ENCODE data around the gene ZFAND3.

Gene ZFAND3

DNA sequence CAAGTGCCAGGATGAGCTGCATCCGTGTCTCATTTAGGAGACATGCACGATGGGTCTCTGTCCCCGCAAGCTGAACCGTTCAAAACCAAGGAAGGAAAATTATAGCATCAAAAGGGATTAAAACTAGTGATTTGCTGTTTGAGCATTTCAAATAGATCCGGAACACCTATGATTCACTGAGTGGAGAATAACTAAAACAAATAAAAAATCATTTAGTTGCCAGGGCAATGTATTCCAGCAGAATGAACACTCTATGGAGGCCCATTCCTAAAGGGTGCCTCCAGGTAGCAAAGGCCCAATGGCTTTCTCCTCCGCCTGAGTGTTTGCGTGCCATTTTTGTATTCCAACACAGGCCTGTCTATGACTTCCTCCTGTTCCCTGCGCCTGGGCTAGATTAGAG lies 354.8 kb downstream of the ZFAND3 start:
- DNase-seq, result no peak

DNA sequence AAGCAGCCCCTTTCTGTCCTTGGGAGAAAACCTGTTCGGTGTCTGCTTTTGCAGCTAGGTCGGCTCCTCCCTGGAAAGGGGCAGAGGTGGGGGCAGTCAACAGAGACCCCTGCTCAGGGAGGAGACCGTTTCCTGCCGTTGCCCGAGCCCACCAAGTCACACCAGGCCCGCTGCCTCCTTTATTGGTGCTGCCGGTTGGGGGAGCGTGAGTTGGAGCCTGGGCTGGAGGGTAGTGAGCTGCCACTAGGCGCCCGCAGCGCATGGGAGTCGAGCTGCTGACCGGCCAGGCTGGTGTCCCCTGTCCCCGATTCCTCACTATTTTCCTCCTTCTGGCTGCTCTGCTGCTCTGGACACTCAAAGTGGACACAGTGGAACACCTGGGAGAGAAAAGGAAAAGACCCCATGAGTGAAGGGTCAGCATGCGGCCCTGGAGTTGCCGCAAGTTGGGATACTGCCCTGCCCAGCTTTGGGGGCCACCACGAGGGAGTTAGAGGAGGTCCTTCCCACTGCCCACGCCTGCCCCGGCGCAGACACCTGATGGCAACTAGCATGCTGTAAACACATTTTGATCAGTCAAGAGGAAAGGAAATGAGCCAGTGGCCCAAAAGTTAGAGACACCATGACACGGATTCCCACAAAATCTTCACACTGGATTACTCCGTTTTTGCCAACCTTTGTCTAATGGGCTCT lies 355.4 kb downstream of the ZFAND3 start:
- no peak for DNase-seq

DNA sequence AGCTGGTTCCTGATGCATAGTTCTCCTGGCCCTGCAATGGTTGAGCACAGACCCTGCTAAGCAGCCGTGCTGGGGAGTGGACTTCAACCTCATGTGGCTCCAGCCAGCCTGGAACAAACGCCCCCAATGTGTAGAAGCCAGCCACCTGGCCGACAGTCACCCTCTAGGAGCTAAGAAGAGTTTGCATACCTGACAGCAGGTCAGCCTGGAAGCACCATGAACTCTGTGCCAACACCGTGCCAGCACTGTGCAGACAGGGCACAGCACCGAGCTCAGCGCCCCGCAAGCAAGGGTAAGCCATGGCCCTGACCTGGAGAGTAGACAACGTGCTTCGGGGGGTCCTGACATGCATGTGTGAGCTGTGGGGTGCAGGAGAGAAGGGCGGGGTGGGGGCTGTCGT lies 356.3 kb downstream of the ZFAND3 start:
- no peak for DNase-seq

DNA sequence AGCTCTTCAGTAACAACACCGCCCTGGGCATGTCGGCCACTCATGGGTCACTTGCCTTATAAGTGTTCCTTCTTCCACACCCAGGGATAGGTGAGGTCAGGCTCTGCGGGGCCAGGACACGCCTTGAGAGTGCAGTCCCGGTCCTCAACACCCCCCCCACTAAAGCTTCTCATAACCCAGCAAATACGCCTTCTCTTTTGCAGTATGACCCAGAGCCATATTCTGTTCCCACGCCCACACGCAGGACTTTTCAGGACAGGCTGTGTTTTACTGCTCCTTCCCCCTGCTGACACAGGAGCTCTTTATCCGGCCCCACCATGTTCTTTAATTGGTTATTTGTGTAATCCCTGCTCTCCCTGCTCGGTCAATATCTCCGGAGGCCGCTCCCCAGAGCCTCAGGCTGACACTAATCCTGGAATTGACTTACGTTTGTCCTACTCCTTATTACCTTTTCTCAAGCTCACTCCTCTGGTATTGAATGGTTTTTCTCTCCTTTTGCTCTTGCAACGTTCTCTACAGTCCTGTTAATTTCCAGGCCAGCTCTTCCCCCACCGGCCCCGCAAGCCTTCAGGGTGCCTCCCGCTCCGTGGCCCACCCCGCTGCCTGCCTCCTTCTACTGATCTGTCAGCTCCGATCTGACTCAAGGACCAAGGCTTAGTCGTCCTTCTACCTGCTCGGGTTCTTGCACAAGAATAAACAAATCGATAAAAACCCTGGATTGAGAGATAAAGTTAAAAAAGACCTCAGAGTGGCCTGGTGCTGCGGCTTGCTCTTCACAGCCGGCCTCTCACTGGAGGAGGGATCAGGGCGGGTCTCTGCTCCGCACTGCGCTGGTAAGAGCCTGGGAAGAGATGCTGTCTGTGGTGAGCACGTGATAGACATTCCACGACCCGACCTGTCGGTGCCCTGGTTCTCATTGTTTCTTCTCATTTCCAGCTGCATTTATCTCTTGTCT lies 357.5 kb downstream of the ZFAND3 start:
- no peak for DNase-seq

DNA sequence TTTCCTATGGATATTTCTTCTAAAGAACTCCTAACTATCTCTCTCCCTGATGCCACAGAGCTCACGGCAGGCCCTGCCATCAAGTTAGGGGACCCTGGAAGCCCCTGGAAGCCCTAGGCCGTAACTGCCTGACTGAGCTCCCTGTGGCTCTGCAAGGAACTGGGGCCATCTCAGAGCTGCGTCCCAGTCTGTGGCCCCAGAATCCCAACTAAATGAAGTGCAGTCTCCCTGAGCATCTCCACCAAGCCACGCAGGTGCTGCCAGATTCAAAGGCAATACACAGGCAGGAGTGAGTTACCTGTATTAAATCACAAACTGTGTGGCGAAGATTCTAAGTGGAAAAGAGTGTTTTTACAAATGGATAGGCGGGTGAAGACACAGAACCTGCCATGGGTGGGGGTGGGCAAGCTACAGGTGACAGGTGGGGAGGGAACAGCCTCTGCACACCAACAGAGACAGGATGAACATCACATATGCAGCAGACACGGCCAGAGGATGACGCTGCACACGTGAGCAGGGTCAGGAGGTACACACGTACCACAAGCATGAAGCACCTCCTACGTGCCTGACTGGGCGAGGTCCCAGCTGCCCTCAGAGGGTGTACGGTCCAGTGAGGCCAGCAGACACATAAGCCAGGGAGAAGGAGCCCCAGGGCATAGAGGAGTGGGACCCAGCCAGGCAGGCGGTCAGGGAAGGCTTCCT lies 358.5 kb downstream of the ZFAND3 start:
- no peak for DNase-seq

DNA sequence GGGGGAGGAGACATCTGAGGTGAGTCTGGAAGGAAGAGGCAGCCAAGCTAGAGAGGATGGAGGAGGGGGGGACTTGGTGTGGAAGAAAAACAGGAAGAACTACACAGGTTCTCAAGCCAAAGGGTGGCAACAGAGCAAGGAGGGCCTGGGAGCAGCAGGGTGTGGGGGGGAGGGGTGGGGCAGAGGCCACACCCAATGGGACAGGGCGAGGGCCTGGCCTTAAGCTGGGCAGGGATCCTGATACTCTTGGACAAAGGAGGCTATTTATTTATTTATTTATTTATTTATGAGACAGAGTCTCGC lies 359.0 kb downstream of the ZFAND3 start:
- DNase-seq, result no peak

DNA sequence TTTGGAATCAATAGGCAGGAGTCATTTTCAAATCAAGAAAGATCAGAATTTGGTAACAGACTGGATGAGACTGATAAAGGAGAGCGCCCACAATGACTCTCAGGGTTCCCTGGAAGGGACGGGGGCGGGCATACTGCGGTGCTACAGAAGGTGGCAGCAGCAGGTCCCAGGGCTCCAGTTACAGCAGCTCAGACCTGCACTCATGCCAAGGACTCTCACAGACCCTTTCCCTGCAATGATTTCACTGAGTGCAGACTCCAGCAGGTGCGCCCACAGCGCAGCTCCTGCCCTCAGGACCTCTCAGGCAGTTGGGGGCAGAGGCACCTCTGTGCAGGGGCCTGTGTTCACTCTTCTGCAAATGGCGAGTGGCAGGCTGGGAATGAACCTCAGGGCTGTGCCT lies 359.8 kb downstream of the ZFAND3 start:
- no peak for DNase-seq

DNA sequence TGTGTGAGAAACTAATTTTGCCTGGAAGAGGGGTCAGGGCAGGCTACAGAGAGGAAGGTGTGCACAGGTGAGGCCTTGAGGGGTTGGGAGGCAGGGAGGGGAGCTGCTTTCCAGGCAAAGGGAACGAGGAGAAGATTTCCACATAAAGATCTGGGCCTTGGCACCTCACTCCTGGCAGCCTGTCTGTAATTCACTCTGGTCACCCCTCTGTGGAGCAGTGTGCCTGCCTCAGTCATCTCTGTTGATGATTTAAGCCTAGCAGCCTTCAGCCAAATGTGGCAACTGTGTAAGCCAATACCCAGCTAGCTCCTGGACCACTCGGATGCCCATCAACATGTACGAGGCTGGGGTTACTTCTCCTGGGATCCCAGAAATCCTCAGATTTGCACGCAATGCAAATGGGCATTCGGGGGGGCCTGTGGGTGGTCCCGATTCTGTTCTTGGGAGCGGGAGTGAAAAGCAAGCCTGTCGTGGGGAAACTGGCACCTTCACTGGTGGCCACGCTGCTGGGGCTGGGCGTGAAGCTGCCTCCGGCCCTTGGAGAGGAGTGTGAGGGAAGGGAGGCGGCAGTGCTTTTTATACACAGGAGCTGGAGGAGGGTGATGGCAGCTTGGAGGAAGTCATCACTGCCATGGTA lies 360.4 kb downstream of the ZFAND3 start:
- DNase-seq, result no peak

DNA sequence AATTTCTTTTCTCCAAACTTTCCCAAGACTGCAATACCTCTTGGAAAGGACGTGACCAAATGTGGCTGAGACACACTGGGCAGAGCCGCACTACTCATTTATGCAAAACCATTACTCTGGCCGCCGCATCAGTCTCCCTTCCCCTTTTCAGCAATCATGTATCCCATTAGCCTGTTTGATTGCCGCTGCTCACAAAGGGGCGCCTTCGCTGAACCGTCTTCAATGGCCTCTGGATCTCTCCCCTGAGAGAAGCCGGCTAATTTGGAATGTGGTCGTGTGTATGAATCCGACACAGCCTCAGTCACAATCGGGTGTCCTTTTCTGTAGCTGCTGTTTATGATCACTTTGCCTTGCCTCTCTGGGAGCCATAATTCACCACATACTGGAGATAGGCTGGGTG lies 361.1 kb downstream of the ZFAND3 start:
- no peak for DNase-seq

DNA sequence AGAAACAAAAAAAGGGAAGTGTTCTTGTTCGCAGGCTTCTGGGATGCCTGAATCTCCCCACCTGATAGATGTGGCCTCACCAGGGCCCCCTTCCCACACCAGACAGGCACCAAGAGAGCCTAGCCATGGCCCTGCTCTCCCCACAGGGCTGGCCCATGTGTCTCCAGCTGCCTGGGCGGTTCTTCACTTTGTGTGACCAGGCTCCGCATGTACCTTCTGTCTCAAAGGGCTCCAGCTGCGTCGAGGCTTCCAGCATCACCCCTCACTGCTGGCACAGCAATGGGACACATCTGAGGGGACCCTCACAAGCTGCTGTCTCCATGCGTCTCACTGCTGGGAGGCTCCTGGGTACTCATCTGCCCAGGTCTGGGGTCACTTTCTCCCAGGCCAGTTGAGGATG lies 362.9 kb downstream of the ZFAND3 start:
- DNase-seq, result no peak

DNA sequence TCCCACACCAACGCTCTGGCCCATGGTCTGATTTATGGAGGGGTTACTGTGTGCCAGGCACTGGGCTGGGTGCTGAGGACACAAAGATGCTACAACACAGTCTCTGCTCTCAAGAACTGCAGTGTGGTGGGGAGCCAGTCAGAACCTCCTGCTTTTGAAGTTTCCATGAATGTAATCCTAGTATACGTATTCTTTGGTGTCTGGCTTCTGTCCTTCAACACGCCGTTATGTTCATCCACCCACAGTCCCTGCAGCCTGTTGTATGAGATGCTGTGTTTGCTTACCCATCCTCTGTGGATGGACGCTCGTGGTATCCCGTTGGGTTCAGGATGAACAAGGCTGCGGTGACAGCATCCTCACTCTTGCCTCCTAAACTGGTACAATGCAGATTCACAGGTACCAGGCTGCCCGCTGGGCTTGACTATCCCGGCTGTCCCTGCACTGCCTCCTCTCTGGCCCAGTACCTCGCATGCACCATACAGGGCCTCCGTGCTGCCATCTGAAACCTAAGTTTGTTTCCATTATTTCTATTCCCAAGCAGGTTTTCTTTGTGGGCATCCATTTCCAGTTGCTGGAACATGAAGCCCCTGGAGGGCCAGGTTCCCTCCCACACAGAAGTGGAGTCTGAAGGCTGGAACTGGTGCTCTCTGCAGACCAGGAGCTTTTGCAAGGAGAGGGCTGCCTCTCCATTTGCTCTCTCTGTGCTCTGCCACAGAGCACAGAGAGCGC lies 364.5 kb downstream of the ZFAND3 start:
- DNase-seq, result no peak

DNA sequence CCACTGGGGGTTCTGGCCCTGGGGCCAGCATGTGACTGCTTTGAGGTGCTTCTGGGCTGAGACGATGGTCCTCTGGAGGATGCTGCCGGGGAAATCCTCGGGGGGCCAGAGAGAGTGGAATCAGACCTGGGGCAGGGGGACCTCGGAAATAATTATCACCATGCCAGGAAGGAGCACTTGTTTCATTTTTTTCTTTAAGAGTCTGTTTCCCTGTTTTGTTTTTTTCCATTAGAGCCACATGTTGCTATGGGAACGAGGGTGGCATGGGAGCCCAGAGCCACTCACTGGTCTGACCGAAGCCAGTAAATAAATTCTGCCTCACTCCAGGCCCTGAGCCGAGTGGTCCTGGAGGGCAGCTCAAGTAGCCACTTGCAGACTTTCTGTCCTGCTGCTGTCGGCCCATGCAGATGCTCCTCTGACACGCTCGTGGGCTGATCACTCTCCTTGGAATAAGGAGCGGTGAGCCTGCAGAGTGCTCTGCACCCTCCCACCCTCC lies 365.1 kb downstream of the ZFAND3 start:
- no peak for DNase-seq

DNA sequence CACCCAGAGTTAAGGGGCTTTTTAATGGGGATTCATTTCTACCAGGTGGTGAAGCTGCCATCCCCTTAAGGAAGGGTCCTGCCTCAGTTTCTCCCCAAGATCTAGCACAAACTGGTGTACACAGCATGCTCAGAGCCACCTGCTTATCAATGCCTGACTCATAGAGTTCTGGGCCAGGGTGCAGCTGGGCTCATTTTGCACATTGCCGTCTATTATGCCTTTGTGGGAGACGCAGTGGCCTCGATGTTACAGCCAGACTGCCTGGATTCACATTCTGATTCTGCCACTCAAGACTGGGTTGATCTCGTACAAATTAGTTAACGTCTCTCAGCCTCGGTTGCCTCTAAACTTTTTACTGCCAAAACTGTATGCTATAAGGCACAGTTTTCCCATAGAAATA lies 365.7 kb downstream of the ZFAND3 start:
- DNase-seq, result no peak

DNA sequence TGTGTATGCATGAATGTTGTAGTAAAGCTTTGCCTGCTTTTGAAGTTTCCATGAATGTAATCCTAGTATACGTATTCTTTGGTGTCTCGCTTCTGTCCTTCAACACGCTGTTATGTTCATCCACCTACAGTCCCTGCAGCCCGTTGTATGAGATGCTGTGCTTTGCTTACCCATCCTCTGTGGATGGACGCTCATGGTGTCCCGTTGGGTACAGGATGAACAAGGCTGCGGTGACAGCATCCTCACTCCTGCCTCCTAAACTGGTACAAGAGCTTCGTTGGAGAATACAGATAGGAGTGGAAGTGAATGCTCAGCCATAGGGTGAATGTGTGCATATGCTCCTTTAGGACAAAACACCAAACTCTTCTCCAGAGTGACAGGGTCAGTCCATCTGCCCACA lies 366.2 kb downstream of the ZFAND3 start:
- no peak for DNase-seq

DNA sequence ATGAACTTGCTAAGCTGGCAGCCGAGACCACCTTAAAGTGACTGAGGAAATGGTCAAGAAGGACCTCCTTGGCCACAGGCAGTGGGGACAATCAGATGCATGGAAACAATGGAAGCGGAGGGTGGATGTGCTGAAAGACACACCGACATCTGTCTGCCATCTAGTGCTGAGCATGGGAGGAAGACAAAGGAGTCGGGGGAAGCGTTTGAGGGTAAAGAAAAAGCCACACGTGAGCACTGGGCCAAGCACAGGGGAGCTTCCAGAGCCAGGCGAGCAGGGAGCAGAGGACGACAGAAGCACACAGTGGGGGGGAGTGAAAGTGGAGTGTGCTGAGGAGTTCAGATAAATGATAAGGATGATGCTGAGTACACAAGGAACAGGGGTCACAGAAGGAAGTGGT lies 367.8 kb downstream of the ZFAND3 start:
- DNase-seq, result no peak

DNA sequence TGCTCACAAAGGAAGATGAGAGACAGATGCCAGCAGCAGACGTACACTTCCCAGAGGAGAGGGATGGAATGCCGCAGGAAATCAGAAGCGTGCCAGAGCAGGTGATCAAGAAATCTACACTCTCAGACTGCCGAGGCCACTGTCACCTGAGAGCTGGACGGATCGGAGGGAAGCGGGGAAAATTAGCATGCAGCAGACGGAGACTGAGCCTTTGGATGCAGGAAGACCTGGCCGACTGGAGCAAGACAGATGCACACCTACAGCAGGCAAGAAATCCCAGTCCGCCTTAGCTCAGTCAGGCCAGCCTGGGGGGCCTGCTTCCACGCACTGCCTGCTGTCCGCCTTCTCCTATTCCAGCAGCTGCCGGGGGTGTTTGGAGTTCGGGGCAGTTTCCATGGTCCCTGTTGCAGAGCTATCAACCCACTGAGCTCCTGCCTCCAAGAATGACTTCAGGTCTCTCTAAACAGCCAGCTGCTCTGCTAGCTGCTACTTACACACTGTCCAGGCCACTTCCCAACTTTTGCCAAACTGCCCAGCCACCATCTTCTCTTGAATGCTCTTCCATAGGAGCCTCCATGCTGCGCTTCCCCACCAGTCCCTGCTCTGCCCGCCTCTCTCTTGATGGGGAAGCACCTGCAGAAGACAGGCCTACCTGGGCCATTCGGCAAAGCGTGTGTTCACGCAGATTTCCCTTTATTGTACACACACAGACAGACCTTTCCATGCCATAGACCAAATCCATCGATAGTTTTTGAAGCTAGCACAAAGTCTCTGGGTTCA lies 368.5 kb downstream of the ZFAND3 start:
- DNase-seq, result no peak

DNA sequence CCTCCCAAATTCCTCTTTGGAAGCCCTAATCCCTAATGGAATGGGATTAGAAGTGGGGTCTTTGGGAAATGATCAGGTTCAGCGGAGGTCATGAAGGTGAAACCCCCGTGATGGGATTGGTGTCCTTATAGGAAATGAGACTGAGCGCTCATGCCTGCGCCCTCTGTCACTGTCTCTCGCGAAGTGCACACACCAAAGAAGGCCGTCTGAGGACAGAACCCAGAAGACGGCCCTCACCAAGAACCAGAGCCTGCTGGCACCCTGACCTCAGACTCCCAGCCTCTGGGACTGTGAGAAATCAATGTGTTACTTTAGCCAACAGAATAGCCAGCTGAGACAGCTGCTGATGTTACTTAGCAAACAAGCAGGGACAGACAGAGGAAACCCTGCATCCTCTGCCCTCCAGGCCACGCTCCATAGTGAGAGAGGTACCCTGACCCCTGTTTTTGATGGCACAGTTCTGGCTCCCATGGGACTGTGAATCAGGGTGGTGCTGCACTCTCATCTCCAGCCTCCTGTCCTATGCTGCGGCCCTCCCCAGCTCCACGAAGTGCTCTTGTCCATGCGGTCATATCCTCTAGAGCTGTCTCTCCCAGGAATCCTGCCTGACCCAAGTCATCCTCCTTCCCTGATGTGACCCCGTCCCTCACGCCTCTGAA lies 369.3 kb downstream of the ZFAND3 start:
- DNase-seq, result no peak

DNA sequence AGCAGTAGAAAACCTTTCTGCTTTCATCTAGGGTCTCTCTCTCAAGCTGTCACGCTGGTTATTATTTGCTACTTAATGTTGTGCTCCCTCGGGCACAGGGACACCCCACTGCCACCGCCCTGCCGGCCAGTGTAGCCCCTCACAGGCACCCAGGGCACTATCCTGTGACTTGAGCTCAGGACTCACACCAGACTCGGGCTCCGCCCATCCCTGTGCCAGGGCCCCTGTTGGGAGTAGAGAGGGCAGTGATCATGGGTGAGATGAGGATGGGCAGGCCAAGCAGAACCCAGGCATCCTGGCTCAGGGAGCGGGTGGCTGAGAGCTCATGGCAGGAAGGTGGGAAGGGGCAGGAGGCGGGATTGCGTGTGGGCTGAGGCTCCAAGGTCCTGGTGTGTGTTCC lies 371.9 kb downstream of the ZFAND3 start:
- DNase-seq, result no peak

DNA sequence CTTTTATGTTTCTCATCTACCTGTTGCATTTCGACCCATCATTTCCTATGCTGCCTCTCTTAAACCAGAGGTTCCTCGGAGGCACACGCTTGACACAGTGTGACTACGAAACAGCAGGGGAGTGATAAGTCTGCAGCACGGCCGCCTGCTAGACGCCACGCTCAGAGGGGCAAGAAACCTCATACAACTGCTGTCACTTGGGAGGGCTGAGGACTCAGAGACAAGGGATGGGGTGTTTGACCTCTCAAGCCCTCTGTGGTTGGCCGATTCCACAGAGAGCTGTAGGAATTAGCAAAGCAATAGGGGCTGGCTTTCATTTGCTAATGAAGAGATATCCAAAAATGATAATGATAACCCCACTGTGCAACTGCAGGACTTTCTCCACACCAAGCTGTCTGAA lies 372.5 kb downstream of the ZFAND3 start:
- no peak for DNase-seq

DNA sequence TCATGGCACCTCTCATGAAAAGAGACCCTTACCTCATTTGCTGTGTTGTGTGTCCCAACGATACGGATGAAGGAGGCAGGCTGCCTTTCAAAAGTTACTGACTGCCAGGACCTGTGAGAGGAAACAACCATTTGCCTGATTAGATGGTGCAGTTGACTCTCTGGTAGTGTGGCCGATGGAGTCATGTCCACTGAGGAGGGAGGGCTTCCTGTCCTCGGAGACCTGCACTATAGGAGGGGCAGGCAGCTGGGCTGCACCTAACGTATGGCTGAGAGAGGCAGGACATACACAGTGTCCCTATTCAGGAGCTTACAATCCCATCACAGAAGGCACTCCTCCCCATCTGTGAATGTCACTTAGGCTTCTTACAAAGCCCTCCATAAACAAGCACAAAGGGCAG lies 373.0 kb downstream of the ZFAND3 start:
- DNase-seq, result no peak

DNA sequence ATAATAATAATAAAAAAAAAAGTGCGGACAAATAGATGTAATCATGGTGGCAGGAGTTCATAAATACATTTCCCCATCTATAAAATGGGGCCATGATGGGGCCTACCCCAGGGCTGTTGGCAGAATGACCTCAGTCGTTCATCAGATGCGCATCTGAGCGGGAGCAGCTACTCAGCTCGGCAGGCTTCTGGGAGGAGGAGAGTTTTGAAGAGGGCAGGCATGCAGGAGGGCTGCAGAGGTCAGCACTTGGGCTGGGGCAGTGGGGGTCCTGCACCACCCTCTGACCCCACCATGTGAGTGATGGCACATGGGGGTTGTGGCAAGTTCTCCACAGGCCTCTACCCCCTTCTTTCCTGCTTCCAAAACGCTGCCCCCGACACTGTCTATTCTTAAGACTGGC lies 373.5 kb downstream of the ZFAND3 start:
- no peak for DNase-seq
